Measurements from ENCODE around the gene TMEFF1. TPM values are rescaled to one million over a fixed set of nuclear protein-coding genes. Genes with fewer than 3 reads are reported as not detected.
A peak's percentile ranks its signal among the peaks of the same experiment; 100 is the strongest.

Gene TMEFF1
- total RNA-seq, 1 donor from 2014 or later, result 171 TPM

DNA sequence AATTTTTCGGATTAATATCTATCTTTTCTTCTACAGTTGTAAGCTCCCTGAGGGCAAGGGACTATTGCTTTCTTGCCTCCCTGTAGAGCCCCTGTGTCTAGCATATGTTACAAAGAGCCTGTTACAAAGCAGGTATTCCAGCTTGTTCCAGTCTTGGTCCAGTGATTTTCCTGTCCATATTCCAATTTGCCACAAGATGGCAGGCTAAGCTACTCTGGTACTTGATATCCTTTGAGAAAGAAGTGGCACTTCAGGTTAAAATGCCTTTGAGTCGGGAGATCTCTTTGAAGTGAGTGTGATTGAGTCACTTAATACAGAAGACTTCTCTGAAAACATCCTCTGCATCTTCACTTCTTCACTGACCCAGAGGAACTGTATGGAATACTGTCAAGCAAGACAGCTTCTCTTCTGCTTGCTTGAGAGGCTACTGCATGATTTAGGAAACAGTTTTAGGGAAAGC lies 129.4 kb downstream of the TMEFF1 start:
- Mint-ChIP-seq H3K27me3 (ENCODE audit: unreplicated experiment) (peaks cover 2% of the 10 kb centered on the region), H3K27ac (ENCODE audit: unreplicated experiment) (no peak overlapping the region), H3K9me3 (ENCODE audit: unreplicated experiment) (peaks cover 3% of the 10 kb centered on the region), H3K4me3 (ENCODE audit: unreplicated experiment) (no peak overlapping the region), H3K36me3 (ENCODE audit: unreplicated experiment) (no peaks in the 10 kb centered on the region), H3K4me1 (ENCODE audit: low read depth, unreplicated experiment) (peaks cover 3% of the 10 kb centered on the region)
- peak; percentile 73 for TF ChIP-seq CTCF (IDR thresholded peaks at IDR 0.05; ENCODE audit: partially characterized antibody, unreplicated experiment)
- DNase-seq, result no peak

- TF ChIP-seq CTCF (IDR thresholded peaks at IDR 0.05; ENCODE audit: partially characterized antibody, unreplicated experiment), result no peak
- Mint-ChIP-seq H3K9me3 (ENCODE audit: unreplicated experiment) (peaks cover 3% of the 10 kb centered on the region), H3K4me3 (ENCODE audit: unreplicated experiment) (no peak overlapping the region), H3K4me1 (ENCODE audit: low read depth, unreplicated experiment) (no peaks in the 10 kb centered on the region), H3K27ac (ENCODE audit: unreplicated experiment) (no peak overlapping the region), H3K27me3 (ENCODE audit: unreplicated experiment) (peaks cover 2% of the 10 kb centered on the region), H3K36me3 (ENCODE audit: unreplicated experiment) (no peaks in the 10 kb centered on the region)
- no peak for DNase-seq
These were observed 132.5 kb downstream of the TMEFF1 start for GRCh38 chr9:100605405-100605804.

GRCh38 chr9:100619194-100619593 lies 146.2 kb downstream of the TMEFF1 start:
- Mint-ChIP-seq H3K4me3 (ENCODE audit: unreplicated experiment) (no peak overlapping the region), H3K9me3 (ENCODE audit: unreplicated experiment) (no peaks in the 10 kb centered on the region), H3K27ac (ENCODE audit: unreplicated experiment) (no peak overlapping the region), H3K4me1 (ENCODE audit: low read depth, unreplicated experiment) (no peaks in the 10 kb centered on the region), H3K36me3 (ENCODE audit: unreplicated experiment) (peaks cover 8% of the 10 kb centered on the region), H3K27me3 (ENCODE audit: unreplicated experiment) (peaks cover 1% of the 10 kb centered on the region)
- no peak for TF ChIP-seq CTCF (IDR thresholded peaks at IDR 0.05; ENCODE audit: partially characterized antibody, unreplicated experiment)
- no peak for DNase-seq

DNA sequence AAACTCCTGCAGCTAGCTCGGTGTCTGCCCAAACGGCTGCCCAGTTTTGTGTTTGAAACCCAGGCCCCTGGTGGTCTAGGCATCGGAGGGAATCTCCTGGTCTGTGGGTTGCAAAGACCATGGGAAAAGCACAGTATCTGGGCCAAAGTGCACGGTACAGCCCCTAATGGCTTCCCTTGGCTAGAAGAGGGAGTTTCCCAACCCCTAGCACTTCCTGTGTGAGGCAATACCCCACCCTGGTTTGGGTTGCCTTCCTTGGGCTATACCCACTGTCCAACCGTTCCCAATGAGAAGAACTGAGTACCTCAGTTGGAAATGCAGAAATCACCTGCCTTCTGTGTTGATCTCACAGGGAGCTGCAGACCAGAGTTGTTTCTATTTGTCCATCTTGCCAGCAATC lies 146.7 kb downstream of the TMEFF1 start:
- no peak overlapping the region for H3K27ac Mint-ChIP-seq (ENCODE audit: unreplicated experiment)
- no peak for DNase-seq
- H3K4me3 Mint-ChIP-seq (ENCODE audit: unreplicated experiment), result no peak overlapping the region
- peaks cover 8% of the 10 kb centered on the region for H3K36me3 Mint-ChIP-seq (ENCODE audit: unreplicated experiment)
- no peaks in the 10 kb centered on the region for H3K4me1 Mint-ChIP-seq (ENCODE audit: low read depth, unreplicated experiment)
- peaks cover 1% of the 10 kb centered on the region for H3K27me3 Mint-ChIP-seq (ENCODE audit: unreplicated experiment)
- H3K9me3 Mint-ChIP-seq (ENCODE audit: unreplicated experiment), result no peaks in the 10 kb centered on the region
- no peak for TF ChIP-seq CTCF (IDR thresholded peaks at IDR 0.05; ENCODE audit: partially characterized antibody, unreplicated experiment)

DNA sequence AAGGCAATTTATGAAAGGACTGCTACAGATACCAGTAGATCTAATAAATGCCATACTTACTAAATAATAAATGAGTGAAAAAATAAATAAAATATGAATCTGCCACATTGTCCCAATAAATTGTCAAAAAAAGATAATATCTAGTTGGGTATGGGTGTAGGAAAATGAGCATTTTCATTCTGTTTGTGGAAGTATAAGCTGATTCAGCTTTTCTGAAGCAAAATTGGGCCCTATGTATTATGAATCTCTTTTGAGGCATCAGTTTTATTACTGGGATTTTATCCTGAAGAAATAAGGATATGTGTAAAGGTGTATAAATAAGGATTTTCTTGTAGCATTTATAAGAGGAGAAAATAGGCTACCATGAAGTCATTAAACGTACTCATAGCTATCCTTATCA lies 151.0 kb downstream of the TMEFF1 start:
- Mint-ChIP-seq H3K27me3 (ENCODE audit: unreplicated experiment) (no peaks in the 10 kb centered on the region), H3K9me3 (ENCODE audit: unreplicated experiment) (no peaks in the 10 kb centered on the region), H3K4me1 (ENCODE audit: low read depth, unreplicated experiment) (no peaks in the 10 kb centered on the region), H3K4me3 (ENCODE audit: unreplicated experiment) (no peak overlapping the region), H3K27ac (ENCODE audit: unreplicated experiment) (no peak overlapping the region), H3K36me3 (ENCODE audit: unreplicated experiment) (peaks cover 5% of the 10 kb centered on the region)
- no peak for TF ChIP-seq CTCF (IDR thresholded peaks at IDR 0.05; ENCODE audit: partially characterized antibody, unreplicated experiment)
- DNase-seq, result no peak
